NCI-H82 (cell line): ENCODE results near the gene HLCS.

Experiments used
- DNase-seq: peaks from one replicate; lab custom pipeline; 2025; lab: John Stamatoyannopoulos, UW

HLCS gene

GRCh38 chr21:36743446-36743845 lies 223.0 kb downstream of the HLCS start:
- no peak for DNase-seq

DNA sequence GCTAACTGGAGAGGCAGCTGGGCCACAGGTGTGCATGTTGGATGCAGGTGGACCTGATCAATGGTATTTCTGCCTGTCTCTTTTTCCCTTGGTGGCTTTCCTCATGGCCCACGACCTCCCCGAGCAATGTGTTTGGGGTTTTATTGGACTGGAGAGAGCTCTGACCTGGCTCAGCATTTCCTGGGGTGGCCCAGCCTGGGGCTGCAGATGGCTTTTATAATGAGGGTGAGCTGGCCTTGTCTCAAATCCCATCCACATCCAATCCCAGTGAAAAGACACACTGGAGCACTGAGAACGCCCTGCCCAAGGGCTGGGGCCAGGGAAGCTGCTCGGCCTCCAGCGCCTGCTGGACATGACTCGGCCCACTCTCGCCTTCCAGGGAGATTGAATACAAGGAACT lies 223.5 kb downstream of the HLCS start:
- DNase-seq: no peak

DNA sequence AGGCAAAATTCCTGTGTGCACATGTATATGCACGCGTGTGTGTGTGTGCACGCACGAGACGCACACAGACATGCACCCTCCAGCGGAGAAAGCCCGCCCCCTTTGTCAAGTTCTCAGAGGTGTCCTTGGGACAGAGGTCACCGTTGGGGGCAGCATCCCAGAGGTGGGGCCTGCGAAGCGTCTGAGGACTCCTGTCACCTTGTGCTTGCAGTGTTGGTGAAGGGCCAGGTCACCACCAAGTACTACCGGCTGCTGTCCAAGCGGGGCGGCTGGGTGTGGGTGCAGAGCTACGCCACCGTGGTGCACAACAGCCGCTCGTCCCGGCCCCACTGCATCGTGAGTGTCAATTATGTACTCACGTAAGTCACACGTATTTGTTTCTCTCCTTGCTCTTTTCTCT lies 225.0 kb downstream of the HLCS start:
- no peak for DNase-seq

DNA sequence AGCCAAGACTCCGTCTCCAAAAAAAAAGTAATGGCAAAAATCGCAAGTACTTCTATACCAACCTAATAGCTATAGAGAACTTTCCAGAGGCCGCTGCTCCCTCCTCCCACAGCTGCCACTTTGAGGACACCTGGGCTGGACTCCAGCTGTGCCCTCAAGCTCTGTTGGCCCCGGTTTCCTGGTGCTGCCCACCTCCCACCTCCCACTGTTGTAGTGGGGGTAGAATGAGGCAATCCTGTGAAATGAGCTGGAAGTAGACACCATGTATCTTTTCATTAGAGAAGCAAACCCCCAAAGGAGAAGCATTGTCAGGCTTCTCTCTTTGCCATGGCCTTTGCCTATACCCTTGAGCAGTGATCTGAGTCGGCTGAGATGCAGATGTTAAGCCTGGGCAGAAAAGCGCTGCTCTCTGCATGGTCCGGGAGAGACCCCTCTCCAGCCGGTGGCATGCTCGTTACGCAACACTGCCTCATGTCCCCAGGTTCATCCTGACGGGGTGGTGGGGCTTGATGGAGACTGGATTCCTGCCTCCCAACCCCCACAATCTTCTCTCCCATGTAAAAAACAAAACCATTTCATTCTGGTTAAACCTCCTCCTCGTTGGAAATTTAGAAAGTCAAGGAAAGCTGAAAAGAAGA lies 227.9 kb downstream of the HLCS start:
- no peak for DNase-seq

DNA sequence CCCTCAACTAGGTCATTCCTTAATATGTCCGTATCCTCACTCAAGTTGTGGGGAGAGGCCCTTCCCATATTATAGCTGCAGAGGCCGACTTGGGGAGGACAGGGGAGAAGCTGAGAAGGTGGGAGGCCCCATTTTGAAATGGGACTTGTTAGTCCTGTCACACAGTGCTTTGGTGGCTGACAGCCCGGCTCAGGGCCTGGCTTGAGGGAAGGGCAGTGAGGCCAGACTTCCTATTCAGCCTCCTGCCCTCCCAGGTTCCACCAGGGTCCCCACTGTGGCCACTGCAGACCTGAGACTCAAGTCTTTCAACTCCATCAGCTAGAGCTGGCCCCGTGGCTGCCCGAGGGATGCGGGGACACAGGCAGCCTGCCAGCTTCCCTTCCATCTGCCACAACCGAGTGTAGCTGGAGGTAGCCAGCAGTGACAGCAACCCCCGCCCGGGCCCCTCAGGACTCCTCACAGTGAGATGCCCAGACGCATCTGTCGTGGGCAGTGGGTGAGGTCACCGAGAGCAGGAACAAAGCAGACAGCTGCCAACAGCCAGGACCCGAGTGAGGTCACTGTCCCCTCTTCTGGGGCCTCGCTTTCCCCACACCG lies 230.6 kb downstream of the HLCS start:
- DNase-seq: no peak

DNA sequence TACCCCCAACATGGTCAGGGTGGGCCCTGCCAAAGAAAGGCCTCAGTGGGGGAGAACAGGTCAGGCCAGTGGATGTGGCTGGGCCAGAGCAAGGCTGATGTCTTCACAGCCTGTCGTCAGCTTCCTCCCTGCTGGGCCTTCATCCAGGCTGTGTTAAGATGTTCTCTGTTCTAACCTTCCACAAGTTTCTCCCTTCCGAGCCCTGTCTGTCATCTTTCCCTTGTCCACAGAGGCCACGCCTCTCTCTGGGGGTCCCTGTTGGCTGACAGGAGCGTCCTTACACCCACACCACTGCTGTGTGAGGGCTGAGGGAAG lies 231.3 kb downstream of the HLCS start:
- DNase-seq: no peak

DNA sequence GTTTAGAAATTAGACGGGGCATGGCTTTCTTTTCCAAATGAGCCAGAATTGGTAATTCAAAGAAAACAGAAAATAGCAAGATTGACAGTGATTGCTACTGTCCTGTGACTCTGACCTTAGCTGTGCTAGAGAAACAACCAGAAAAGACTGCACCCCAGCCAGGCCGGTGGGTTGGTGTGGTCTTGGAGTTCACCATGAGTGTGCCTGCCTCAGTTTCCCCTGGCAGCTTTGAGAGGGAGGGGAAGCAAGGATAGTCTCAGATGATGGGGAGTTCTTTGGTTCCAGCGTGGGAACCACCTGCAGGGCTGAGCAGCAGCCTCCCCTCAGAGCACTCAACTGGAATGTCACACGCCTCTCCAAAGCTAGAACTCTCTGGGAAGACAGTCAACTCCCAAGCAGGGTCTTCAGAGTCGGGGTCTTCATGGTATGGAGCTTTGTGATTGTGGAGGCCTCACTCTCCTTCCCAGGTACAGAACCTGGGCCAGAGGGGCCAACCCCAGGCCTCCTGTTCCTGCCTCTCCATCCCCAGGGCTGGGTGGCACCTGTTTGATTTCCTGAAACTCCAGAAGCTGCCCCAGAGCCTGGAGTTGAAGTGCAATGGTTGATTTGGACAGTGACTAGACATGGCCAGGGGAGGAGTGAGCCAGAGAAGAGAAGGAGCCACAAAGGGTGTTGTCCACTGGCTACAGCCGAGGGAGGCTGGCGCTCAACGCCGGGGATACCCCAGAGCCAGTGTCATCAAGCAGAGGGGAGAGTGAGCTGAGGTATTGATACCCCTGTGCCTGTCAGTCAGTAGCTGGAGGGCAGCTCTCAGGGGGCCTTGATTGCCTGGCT lies 231.9 kb downstream of the HLCS start:
- no peak for DNase-seq

- DNase-seq: no peak
Observed at GRCh38 chr21:36733857-36734256, 232.6 kb downstream of the HLCS start.

DNA sequence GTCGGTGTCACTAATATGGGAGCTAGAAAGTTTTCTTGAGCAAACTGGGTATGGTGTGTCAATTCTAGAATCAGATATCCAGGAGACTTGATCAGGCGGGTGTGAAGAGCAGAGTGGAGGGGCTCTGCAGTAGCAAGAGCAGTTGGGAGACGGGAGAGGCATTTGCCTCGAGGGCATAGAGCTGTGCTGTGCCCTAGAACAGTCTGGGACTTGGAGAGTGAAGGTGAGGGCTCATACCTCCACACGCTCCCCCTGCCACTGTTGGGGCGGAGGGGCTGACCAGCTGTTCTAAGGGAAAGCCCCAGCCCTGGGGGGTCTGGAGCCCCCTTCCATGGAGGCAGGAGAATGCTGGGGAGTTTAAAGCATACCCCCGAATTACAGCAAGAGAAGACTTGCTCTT lies 233.7 kb downstream of the HLCS start:
- DNase-seq: no peak

DNA sequence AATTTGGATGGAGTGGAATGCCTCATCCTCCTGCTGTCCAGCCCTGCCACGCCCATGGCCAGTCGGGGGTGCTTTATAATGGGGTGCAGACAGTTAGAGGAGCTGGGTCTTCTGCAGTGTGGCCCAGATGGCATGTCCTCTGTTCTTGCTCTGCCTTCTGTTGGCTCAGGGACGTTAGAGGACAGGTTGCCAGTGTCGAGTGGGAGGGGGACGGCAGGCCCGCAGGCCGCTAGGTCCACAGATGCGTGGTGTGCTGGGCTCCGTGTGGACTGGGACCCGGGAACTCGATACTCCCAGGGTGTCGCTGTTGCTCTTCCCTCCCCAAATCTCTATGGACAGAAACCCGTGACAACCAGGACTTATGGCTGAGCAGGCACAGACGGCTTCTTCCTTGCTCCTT lies 234.3 kb downstream of the HLCS start:
- no peak for DNase-seq

DNA sequence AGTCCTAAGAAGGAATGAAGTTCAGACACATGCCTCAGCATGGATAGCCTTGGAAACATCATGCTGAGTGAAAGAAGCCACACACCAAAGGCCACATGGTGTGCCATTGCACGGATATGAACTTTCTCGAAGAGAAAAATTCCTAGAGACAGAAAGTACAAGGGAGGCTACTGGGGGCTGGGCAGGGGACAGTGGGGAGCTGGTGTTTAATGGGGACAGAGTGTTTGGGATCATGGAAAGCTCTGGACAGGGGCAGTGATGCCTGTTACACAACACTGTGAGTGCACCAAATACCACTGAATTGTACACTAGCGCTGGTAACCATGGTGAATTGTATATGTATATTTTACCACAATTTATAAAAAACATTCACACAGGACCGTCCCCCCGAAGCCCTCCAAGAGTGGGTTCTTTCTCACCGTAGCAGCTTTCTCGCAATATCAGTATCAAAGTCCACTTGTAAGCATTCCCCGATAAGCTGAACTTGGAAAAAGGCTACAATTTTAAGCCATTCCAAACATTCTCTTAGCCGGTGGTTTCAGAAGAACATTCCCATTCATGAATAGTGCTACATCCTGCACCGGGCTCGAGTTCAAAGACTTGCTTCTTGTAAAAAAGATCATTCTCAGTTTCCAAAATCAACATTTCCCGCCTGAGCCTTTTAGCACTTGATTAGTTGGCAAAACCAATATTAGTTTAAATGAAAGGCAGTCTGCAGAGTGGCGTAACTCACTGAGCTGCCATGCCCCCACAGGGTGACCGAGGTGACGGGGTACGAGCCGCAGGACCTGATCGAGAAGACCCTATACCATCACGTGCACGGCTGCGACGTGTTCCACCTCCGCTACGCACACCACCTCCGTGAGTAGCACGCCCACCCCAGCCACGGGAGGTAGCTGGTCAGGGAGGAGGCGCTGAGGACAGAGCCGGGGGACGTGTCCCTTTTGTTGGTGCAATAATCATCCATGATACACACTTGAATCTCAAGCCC lies 235.9 kb downstream of the HLCS start:
- DNase-seq: no peak

GRCh38 chr21:36729310-36729970 lies 237.0 kb downstream of the HLCS start:
- no peak for DNase-seq

DNA sequence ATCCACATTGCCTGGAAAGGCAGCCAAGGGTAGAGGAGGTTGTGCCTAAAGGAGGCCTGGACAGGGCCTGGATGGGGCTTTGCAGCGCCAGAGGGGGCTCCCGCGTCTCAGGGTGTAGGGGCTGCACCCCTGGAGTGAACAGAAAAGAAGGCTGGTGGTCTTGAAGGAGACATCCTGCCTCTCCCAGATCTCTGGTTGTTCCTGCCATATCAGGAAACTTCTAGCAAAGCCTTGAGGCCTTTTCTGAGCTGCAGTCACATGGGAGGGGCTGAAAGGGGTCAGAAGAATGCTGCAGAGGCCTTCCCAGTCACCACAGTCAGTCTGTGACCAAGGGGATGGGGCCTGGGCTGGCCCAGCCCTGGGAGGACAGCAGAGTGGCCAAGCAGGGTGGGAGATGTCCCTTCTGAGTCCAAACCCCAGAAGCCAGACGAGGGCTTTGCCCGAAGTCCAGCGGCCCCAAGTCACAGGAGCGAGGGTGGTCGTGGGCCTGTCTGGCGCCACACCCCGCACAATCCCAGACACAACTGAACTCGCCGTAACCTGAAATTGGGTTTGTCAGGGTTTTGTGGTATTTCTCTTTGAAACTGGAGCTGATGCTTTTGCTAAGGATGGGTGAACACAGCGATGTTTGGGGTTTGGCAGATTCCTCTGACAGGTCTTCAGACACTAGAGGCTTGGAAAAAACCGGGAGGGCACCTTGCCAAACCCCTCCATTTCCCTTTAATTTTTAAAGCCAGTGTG lies 237.9 kb downstream of the HLCS start:
- no peak for DNase-seq

DNA sequence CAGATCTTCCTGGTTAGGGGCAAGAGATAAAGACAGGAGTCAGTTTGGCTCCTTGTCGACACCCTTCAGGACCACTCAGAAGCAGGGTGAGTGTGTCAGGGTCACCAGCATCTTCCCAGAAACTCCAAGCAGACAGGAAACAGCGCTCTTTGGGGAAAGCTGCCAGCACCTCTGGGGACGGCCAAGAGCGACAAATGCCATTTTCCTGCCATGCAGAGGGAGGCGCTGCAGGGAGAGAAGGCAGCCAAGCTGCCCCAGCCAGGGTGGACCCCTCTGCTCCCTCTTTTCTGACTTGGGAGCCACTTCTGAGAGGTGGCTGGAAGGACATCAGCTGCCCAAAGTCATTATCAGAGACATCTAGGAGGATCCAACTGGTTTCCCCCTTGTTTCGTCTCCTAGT lies 238.6 kb downstream of the HLCS start:
- DNase-seq: no peak

DNA sequence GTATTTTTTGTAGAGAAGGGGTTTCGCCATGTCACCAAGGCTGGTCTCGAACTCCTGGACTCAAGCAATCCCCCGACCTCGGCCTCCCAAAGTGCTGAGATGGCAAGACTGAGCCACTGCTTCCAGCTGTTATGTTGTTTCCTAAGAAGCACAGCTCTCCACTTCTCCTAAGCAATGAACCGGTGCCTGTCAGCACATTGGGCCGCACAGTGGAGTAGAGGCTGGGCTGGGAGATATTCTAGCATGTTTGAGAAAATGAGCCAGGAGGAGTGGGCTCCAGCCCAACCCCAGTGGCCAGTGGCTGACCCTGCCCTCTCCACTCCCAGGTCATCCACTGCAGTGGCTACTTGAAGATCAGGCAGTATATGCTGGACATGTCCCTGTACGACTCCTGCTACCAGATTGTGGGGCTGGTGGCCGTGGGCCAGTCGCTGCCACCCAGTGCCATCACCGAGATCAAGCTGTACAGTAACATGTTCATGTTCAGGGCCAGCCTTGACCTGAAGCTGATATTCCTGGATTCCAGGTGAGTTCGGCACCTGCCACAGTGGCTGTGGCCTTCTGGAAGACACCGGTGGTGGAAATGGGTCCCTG lies 240.6 kb downstream of the HLCS start:
- no peak for DNase-seq

GRCh38 chr21:36724660-36725059 lies 241.8 kb downstream of the HLCS start:
- no peak for DNase-seq

DNA sequence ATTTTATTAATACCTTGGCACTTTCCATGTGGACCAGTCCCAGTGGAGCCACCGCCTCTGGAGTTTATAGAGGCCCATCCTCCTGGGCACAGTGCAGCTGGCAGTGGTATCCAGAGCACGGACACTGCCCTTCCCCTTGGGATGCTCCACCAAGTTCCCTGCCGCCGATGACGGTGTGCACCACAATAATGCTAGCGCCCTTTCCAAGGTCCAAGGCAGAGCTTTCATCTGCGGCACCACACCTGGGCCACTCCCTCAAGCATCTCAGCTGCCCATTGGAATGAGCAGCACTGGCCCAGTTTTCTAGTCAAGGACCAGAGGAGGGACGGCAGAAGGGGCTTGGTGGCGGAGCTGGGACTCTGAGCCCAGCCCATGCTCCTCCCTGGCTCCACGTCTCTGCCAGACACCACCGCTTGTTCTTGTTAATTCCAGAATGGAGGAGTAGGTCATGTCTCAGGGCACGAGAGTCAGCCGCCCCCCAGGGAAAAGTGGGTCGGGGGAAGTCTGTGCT lies 243.0 kb downstream of the HLCS start:
- DNase-seq: no peak

DNA sequence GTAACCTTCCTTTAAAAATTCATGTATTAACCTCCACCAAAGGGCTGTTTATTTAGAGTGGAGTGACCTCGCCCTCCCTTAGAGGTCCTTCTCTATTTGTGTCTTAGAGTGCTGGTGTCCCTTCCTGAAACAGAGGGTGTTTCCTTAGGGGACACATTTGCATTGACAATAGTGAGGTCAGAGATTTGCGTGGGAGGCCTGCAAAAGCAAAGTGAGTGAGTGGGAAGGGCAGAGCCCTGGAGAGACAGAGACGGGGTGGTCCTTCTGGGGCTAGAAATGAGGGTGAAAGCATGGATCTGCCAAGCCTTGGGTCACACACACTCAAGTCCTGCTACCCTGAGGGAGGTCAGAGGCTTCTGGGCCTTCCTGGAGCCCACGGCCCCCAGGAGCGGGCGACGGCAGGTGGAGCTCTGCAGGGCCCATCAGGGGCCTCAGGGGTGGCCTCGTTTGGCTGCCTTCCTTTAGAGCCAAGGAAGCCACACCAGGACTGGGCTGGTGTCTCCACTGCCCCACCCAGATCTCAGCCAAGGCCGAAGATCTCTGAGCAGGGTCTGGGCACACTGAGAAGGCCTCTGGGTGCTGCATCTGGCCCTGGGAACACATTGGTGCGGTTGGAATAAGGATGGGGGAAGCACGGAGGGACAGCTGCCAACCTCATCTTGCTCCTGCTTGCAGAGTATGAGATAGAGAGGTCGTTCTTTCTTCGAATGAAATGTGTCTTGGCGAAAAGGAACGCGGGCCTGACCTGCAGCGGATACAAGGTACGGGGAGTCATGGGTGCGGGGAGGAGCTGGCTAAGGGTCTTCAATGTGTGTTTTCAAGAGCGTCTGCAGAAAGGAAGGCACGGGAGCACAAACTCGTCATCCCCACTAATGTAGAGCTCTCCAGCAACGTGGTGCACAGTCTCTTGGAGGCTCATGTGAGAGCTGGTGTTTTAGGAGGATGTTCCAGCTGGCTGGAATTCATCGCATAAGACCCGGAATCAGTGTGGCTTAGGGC lies 243.8 kb downstream of the HLCS start:
- no peak for DNase-seq

DNA sequence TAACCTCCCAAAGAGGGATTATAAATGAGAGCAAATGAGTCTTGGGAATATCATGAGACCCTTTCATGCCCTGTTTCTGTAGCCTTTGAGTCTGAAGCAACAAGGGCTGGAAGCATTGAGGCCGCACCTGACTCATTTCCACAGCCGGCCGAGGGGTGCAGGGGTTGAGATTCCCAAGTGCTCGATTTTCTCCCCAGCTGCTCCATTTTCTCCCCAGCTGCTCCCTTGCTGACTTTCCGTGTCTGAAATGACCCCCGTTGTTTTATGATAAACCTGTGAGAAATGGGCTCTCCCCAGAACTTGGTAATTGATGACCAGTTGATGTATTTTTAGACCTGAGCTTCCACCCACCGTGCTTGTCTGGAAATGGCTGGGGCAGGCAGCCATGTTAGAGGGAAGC lies 244.7 kb downstream of the HLCS start:
- no peak for DNase-seq
